ENCODE data around the gene TNK1. TPM values are rescaled to one million over a fixed set of nuclear protein-coding genes. Genes with fewer than 3 reads are reported as not detected.

TNK1 gene
- total RNA-seq, 4 donors from 2014 or later: 38.9 to 110 (median 53.2) TPM

DNA sequence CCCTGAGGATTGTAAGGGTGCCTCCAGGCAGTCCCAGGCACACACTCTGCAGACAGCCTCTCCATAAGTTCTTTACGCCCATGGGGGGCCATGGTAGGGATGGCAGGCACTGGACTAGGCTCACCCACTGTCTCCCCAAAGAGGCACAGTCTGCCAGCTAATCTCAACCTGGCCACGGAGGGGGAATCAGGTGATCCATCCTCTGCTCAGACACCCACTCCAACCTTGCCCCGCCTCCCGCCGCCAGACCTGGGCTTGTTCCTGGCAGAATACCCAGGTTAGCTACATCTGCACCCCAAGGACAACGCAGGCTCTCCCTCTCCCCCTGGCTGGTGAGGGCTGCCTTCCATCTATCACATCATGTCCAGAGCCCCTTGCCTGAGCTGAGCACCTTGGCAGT, 28.0 kb downstream of the TNK1 start:
- no peak overlapping the region for H3K4me3 ChIP-seq
- WGBS, 2 donors (ENCODE audit: low coverage in 1 of 2): 77% methylated on average over 6 of the region's 6 CpGs; no CpG with 5 or more reads in 1 of the 2 donors
- no peak for TF ChIP-seq EP300 (IDR thresholded peaks at IDR 0.05; ENCODE audit: low read depth)
- no peak for TF ChIP-seq POLR2A (IDR thresholded peaks at IDR 0.05)
- no peak for TF ChIP-seq POLR2AphosphoS5 (IDR thresholded peaks at IDR 0.05)
- TF ChIP-seq, protein P1, sequence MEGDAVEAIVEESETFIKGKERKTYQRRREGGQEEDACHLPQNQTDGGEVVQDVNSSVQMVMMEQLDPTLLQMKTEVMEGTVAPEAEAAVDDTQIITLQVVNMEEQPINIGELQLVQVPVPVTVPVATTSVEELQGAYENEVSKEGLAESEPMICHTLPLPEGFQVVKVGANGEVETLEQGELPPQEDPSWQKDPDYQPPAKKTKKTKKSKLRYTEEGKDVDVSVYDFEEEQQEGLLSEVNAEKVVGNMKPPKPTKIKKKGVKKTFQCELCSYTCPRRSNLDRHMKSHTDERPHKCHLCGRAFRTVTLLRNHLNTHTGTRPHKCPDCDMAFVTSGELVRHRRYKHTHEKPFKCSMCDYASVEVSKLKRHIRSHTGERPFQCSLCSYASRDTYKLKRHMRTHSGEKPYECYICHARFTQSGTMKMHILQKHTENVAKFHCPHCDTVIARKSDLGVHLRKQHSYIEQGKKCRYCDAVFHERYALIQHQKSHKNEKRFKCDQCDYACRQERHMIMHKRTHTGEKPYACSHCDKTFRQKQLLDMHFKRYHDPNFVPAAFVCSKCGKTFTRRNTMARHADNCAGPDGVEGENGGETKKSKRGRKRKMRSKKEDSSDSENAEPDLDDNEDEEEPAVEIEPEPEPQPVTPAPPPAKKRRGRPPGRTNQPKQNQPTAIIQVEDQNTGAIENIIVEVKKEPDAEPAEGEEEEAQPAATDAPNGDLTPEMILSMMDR (IDR thresholded peaks at IDR 0.05): no peak
- no peaks in the 10 kb centered on the region for H3K36me3 ChIP-seq
- in situ Hi-C loops (cut with MboI; ENCODE audit: low pct_ligation_motif_present in 1 of 4, low pct_unique_long_range_greater_than_20kb in 1 of 4, low sequenced_read_pairs in 3 of 4): no loop called here
- no peaks in the 10 kb centered on the region for H3K9me3 ChIP-seq
- H3K27ac ChIP-seq: no peak overlapping the region
- H3K27me3 ChIP-seq: peaks cover 17% of the 10 kb centered on the region
- DNase-seq: no peak
- intact Hi-C loops (cut with DNase I; ENCODE audit: low total_unique reads): no loop called here
- H3K4me1 ChIP-seq: peaks cover 0 to 16% (median 11%) of the 10 kb centered on the region in 4 donors

DNA sequence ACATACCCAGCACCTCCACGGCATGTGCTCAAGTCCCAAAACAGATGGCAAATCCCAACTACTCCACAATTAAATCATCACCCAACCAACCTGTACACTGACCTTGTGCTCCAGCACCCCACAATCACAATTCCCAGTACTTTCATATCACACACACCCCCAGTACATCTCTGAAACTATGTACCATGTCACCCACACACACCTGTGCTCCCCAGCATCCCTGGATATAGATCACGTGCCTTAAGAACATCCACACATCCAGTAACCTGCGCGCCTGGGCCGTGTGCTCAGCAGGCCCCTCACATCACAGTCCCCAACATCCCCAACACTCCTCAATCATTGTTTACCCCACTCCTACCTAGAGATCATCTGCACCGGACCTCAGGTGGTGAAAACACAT, 28.8 kb downstream of the TNK1 start:
- H3K36me3 ChIP-seq: no peaks in the 10 kb centered on the region
- in situ Hi-C loops (cut with MboI; ENCODE audit: low pct_ligation_motif_present in 1 of 4, low pct_unique_long_range_greater_than_20kb in 1 of 4, low sequenced_read_pairs in 3 of 4): no loop called here
- no peak overlapping the region for H3K4me3 ChIP-seq
- WGBS, 2 donors (ENCODE audit: low coverage in 1 of 2): 87 to 93% methylated on average over 4 to 6 of the region's 6 CpGs
- H3K4me1 ChIP-seq: peaks cover 0 to 16% (median 11%) of the 10 kb centered on the region in 4 donors
- H3K9me3 ChIP-seq: no peaks in the 10 kb centered on the region
- no peak overlapping the region for H3K27ac ChIP-seq
- intact Hi-C loops (cut with DNase I; ENCODE audit: low total_unique reads): no loop called here
- peaks cover 17% of the 10 kb centered on the region for H3K27me3 ChIP-seq
- TF ChIP-seq POLR2AphosphoS5 (IDR thresholded peaks at IDR 0.05) (no peak), POLR2A (IDR thresholded peaks at IDR 0.05) (no peak), EP300 (IDR thresholded peaks at IDR 0.05; ENCODE audit: low read depth) (no peak)
- TF ChIP-seq, protein P1 (IDR thresholded peaks at IDR 0.05): no peak
- DNase-seq: no peak

DNA sequence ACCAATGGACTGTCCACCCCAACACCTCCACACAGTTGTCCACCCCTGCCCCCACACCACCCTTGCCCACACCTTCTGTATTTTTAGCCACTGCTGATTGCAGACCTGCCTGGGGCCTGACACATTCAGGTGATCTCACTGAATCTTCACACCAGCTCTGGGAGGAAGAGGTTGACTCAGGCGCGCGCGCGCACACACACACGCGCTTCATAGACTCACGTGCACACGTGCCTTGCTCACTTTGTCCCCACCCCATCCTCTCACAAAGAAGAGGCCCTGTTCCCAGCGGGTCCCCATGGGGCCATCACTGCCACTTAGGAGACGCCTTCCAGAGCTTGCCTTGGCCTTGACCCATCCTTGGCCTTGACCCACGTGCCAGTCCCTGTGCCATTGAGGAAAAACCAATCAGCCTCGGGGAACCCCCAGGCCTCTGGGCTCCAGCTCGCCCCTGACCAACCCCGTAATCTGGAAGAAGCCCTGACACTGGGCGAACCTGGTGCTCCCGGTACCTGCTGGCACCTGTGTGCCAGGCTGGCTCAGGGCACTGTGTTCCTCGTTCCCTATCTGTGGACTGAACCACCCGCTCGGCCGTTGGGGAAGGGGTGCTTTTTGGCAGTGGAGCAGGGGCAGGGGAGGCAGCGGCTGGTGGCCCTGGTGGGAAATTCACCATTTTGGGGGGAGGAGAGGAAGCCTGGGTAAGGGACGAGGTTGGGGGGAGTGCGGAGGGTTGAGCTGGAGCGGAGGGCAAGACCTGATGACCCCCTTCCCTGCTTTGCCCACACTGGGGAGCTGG, 29.9 kb downstream of the TNK1 start:
- H3K4me3 ChIP-seq: no peak overlapping the region
- H3K27me3 ChIP-seq: peaks cover 6% of the 10 kb centered on the region
- intact Hi-C loops (cut with DNase I; ENCODE audit: low total_unique reads) (no loop called here), in situ Hi-C loops (cut with MboI; ENCODE audit: low pct_ligation_motif_present in 1 of 4, low pct_unique_long_range_greater_than_20kb in 1 of 4, low sequenced_read_pairs in 3 of 4) (no loop called here)
- 82% methylated on average over 24 of the region's 25 CpGs; no CpG with 5 or more reads in 1 of the 2 donors for WGBS, 2 donors (ENCODE audit: low coverage in 1 of 2)
- no peak for DNase-seq
- no peak overlapping the region for H3K27ac ChIP-seq
- no peak for TF ChIP-seq POLR2A (IDR thresholded peaks at IDR 0.05)
- TF ChIP-seq, protein P1 (IDR thresholded peaks at IDR 0.05): no peak
- no peak for TF ChIP-seq EP300 (IDR thresholded peaks at IDR 0.05; ENCODE audit: low read depth)
- TF ChIP-seq POLR2AphosphoS5 (IDR thresholded peaks at IDR 0.05): no peak
- no peaks in the 10 kb centered on the region for H3K9me3 ChIP-seq
- no peaks in the 10 kb centered on the region for H3K36me3 ChIP-seq
- H3K4me1 ChIP-seq: peaks cover 0 to 5% (median 2%) of the 10 kb centered on the region in 4 donors

DNA sequence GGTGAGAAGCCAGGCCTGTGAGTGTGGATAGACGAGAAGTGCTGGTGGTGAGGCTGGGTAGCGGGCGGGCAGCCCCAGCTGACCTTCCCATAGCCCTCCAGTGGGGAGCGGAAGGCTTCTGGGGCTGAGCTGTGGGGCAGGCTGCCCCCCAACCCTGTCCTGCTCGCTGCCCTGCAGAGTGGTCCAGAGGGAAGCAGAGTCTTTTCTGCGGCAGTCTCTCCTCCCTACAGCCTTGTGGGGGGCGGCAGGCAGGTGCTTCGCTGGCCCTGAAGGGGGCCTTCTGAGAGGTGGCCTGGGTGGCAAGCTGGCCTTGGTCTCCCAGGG, 30.5 kb downstream of the TNK1 start:
- WGBS, 2 donors (ENCODE audit: low coverage in 1 of 2): 92% methylated on average over 8 of the region's 8 CpGs; no CpG with 5 or more reads in 1 of the 2 donors
- in situ Hi-C loops (cut with MboI; ENCODE audit: low pct_ligation_motif_present in 1 of 4, low pct_unique_long_range_greater_than_20kb in 1 of 4, low sequenced_read_pairs in 3 of 4) (no loop called here), intact Hi-C loops (cut with DNase I; ENCODE audit: low total_unique reads) (no loop called here)
- no peak overlapping the region for H3K27ac ChIP-seq
- peaks cover under 1% of the 10 kb centered on the region for H3K27me3 ChIP-seq
- H3K36me3 ChIP-seq: no peaks in the 10 kb centered on the region
- TF ChIP-seq EP300 (IDR thresholded peaks at IDR 0.05; ENCODE audit: low read depth) (no peak), POLR2AphosphoS5 (IDR thresholded peaks at IDR 0.05) (no peak), POLR2A (IDR thresholded peaks at IDR 0.05) (no peak)
- TF ChIP-seq, protein P1 (IDR thresholded peaks at IDR 0.05): no peak
- peaks cover 0 to 4% (median 0%) of the 10 kb centered on the region in 4 donors for H3K4me1 ChIP-seq
- H3K9me3 ChIP-seq: no peaks in the 10 kb centered on the region
- no peak for DNase-seq
- no peak overlapping the region for H3K4me3 ChIP-seq

All from transverse colon (tissue), 4 donors.